HepG2 (cell line): Measurements from ENCODE around the gene HOMEZ. TPM values are rescaled to one million over a fixed set of nuclear protein-coding genes. Genes with fewer than 3 reads are reported as not detected.

Experiments used
- ATAC-seq: fragments of 200-7000 bp; cut with Tn5 transposase; 3 replicates; pipeline ENCODE4 v1.9.1; 2020; ENCODE audit warnings: mild to moderate bottlenecking, moderate library complexity
- BruUV-seq: library from RNA; stranded (reverse); fragments of 400-500 nt; replicated peaks from 2 replicates; lab custom pipeline; 2021; lab: Mats Ljungman, UMichigan
- CTCF ChIA-PET: fragments of 300-600 bp; formaldehyde crosslinking; extraction: SDS; loops from one replicate; lab custom pipeline; 2021; ENCODE audit warnings: low total read pairs, inconsistent platforms, low intra/inter-chr PET ratio; lab: Yijun Ruan, JAX
- POLR2A ChIA-PET: fragments of 350-600 bp; sonication (Branson Sonifier 250); formaldehyde crosslinking; loops from one replicate; lab custom pipeline; 2020; ENCODE audit warnings: antibody characterized with exemption, inconsistent platforms; lab: Yijun Ruan, JAX
- DNase-seq: peaks from one replicate; pipeline ENCODE4 v3.0.0-alpha.2; 2015; ENCODE audit warnings: low spot score
- FAIRE-seq: peaks from 3 replicates; lab custom pipeline; 2011; peaks lifted over from hg19 to GRCh38; lab: Jason Lieb, UNC
- H2AFZ ChIP-seq: one replicate; pipeline ENCODE4 v1.6.1; 2011; ENCODE audit warnings: low read length, inconsistent platforms
- H3K27ac ChIP-seq: fragments of 300-600 bp; 3 replicates; pipeline ENCODE4 v1.8.0; 2011; ENCODE audit warnings: mixed run types, mild to moderate bottlenecking, mixed read lengths, low read length, inconsistent platforms; ENCODE audit not compliant: insufficient read depth; ENCODE audit errors: extremely low read length
- H3K27me3 ChIP-seq, 2 experiments: fragments of 200-600 bp in 1 of 2; 2 replicates in 1 of 2; 3 replicates in 1 of 2; pipeline versions ENCODE4 v1.6.0 to v1.8.0; 2011; ENCODE audit warnings: low read length in 2 of 2, mild to moderate bottlenecking in 2 of 2, moderate library complexity in 2 of 2, inconsistent platforms in 1 of 2; ENCODE audit not compliant: insufficient read depth in 2 of 2, control insufficient read depth in 1 of 2
- H3K36me3 ChIP-seq, 2 experiments: fragments of 200-600 bp in 1 of 2; replicated peaks in 1 of 2; 2 replicates in 1 of 2; 3 replicates in 1 of 2; pipeline versions ENCODE4 v1.5.1 to v1.8.0; 2011; ENCODE audit warnings: low read length in 2 of 2, inconsistent platforms in 1 of 2; ENCODE audit not compliant: insufficient read depth in 2 of 2, control insufficient read depth in 1 of 2
- H3K4me1 ChIP-seq: 2 replicates; pipeline ENCODE4 v1.5.1; 2012; ENCODE audit warnings: low read length, inconsistent platforms; ENCODE audit not compliant: insufficient read depth
- H3K4me2 ChIP-seq: 2 replicates; pipeline ENCODE4 v1.6.0; 2011; ENCODE audit warnings: low read depth, low read length, inconsistent platforms
- H3K4me3 ChIP-seq, 3 experiments: fragments of 200-600 bp in 1 of 3; sonication (generic), shearing (Covaris generic) in 1 of 3; replicated peaks in 1 of 3; 2 replicates each; pipeline ENCODE4 v1.5.1; 2011 to 2016; ENCODE audit warnings: low read length in 3 of 3, inconsistent platforms in 2 of 3, low read depth in 2 of 3, mild to moderate bottlenecking in 2 of 3, control low read depth in 1 of 3, mixed read lengths in 1 of 3; ENCODE audit not compliant: insufficient read depth in 1 of 3
- H3K79me2 ChIP-seq: one replicate; pipeline ENCODE4 v1.6.1; 2011; ENCODE audit warnings: low read length, inconsistent platforms; ENCODE audit not compliant: insufficient read depth
- H3K9ac ChIP-seq: 2 replicates; pipeline ENCODE4 v1.6.0; 2011; ENCODE audit warnings: mild to moderate bottlenecking, low read depth, low read length, inconsistent platforms; ENCODE audit not compliant: insufficient read depth
- H3K9me3 ChIP-seq: 2 replicates; pipeline ENCODE4 v1.5.1; 2012; ENCODE audit warnings: mild to moderate bottlenecking, low read length
- H4K20me1 ChIP-seq: 2 replicates; pipeline ENCODE4 v1.6.0; 2011; ENCODE audit warnings: inconsistent platforms, mild to moderate bottlenecking, low read length, moderate library complexity; ENCODE audit not compliant: insufficient read depth
- ATF7-NPFF ChIP-seq: sonication (generic); formaldehyde crosslinking; IDR thresholded peaks from 2 replicates; pipeline ENCODE4 v1.8.1; 2023; ENCODE audit warnings: mild to moderate bottlenecking, low read depth, missing genetic modification reagents, moderate library complexity
- CHD2 ChIP-seq: IDR thresholded peaks from 2 replicates; pipeline ENCODE4 v1.6.1; 2011; ENCODE audit warnings: low read depth, low read length, improper control_type of control experiment
- DR1 ChIP-seq: sonication (generic); formaldehyde crosslinking; IDR thresholded peaks from 2 replicates; pipeline ENCODE4 v1.8.0; 2021; ENCODE audit warnings: mild to moderate bottlenecking, missing genetic modification reagents, inconsistent platforms
- JARID2 ChIP-seq: sonication (generic); formaldehyde crosslinking; IDR thresholded peaks from 2 replicates; pipeline ENCODE4 v1.8.1; 2023; ENCODE audit warnings: missing genetic modification reagents, inconsistent platforms; ENCODE audit not compliant: insufficient replicate concordance
- MIER2 ChIP-seq: IDR thresholded peaks from 2 replicates; pipeline ENCODE4 v1.6.1; 2016; ENCODE audit warnings: missing biosample characterization, missing genetic modification reagents
- NKX3-1 ChIP-seq: sonication (generic); formaldehyde crosslinking; IDR thresholded peaks from 2 replicates; pipeline ENCODE4 v1.5.0; 2020; ENCODE audit warnings: missing genetic modification reagents
- SP5 ChIP-seq: IDR thresholded peaks from 2 replicates; pipeline ENCODE4 v1.6.1; 2016; ENCODE audit warnings: low read depth, borderline replicate concordance
- TAF1 ChIP-seq: sonication (generic); formaldehyde crosslinking; IDR thresholded peaks from 2 replicates; pipeline ENCODE4 v1.4.0; 2020; ENCODE audit warnings: missing genetic modification reagents
- ZNF143 ChIP-seq: sonication (generic); formaldehyde crosslinking; IDR thresholded peaks from 2 replicates; pipeline ENCODE4 v1.4.0; 2020; ENCODE audit warnings: missing genetic modification reagents
- ZNF607 ChIP-seq: sonication (generic); formaldehyde crosslinking; IDR thresholded peaks from 2 replicates; pipeline ENCODE4 v1.5.1; 2020; ENCODE audit warnings: missing genetic modification reagents, mild to moderate bottlenecking, borderline replicate concordance
- ZNF75D ChIP-seq: sonication (generic); formaldehyde crosslinking; IDR thresholded peaks from 2 replicates; pipeline ENCODE4 v1.8.1; 2023; ENCODE audit warnings: missing genetic modification reagents, mild to moderate bottlenecking, borderline replicate concordance
- WGBS: methylation state at CpG from one replicate; pipeline ENCODE4 v1.1.6; 2017; ENCODE audit warnings: low lambda C conversion rate; 5-methylcytosine and 5-hydroxymethylcytosine counted together
- in situ Hi-C: cut with HindIII; loops from 2 replicates; pipeline ENCODE4 v1.10.0; 2017; ENCODE audit warnings: low pct_unique_long_range_greater_than_20kb; ENCODE audit not compliant: extremely low pct_ligation_motif_present
- intact Hi-C: fragments of 100-400 bp; cut with micrococcal nuclease; formaldehyde crosslinking; loops from one replicate; pipeline ENCODE4 v1.10.0; 2022; ENCODE audit not compliant: unreplicated experiment
- polyA plus RNA-seq, 8 experiments: library from polyadenylated mRNA; depleted of rRNA in 3 of 8; stranded (reverse) in 7 of 8; unstranded in 1 of 8; fragments of >200 nt; fragmentation: Illumina TruSeq in 4 of 8; extraction: Trizol in 4 of 8; gene quantifications; 2 replicates each; pipeline versions ENCODE4 v1.2.1 to v1.2.3, GENCODE V29; 2011 to 2016; ENCODE audit warnings: low read depth in 4 of 8, missing spikeins in 1 of 8, mixed read lengths in 1 of 8; ENCODE audit not compliant: insufficient read depth in 1 of 8
- total RNA-seq, 5 experiments: library from RNA; depleted of rRNA; stranded (reverse); fragments of >200 nt; fragmentation: Illumina TruSeq; extraction: Trizol; gene quantifications; 2 replicates each; pipeline ENCODE4 v1.2.3, GENCODE V29; 2016; ENCODE audit warnings: low read depth in 1 of 5
- TF ChIP-seq, protein P1 (sequence below): sonication (generic); formaldehyde crosslinking; IDR thresholded peaks from 2 replicates; pipeline ENCODE4 v1.4.0; 2020; ENCODE audit warnings: missing genetic modification reagents
- TF ChIP-seq, protein P2 (sequence below): sonication (generic); formaldehyde crosslinking; IDR thresholded peaks from 2 replicates; pipeline ENCODE4 v1.5.0; 2020; ENCODE audit warnings: mild to moderate bottlenecking, missing genetic modification reagents, borderline replicate concordance
- TF ChIP-seq, protein P3 (sequence below): sonication (generic); formaldehyde crosslinking; IDR thresholded peaks from 2 replicates; pipeline ENCODE4 v1.4.0; 2020; ENCODE audit warnings: mild to moderate bottlenecking, low read depth, missing genetic modification reagents
- TF ChIP-seq, protein P4 (sequence below): sonication (generic); formaldehyde crosslinking; IDR thresholded peaks from 2 replicates; pipeline ENCODE4 v1.4.0; 2020; ENCODE audit warnings: missing genetic modification reagents
- TF ChIP-seq, protein P5 (sequence below): sonication (generic); formaldehyde crosslinking; IDR thresholded peaks from 2 replicates; pipeline ENCODE4 v1.4.0; 2020; ENCODE audit warnings: mild to moderate bottlenecking, low read depth, missing genetic modification reagents

The HOMEZ gene
- total and polyA plus RNA-seq, 2 of the 13 experiments (the other 11 are each of a cell fraction or from before 2014, with no cell fraction given): 14.5 to 31.8 TPM

DNA sequence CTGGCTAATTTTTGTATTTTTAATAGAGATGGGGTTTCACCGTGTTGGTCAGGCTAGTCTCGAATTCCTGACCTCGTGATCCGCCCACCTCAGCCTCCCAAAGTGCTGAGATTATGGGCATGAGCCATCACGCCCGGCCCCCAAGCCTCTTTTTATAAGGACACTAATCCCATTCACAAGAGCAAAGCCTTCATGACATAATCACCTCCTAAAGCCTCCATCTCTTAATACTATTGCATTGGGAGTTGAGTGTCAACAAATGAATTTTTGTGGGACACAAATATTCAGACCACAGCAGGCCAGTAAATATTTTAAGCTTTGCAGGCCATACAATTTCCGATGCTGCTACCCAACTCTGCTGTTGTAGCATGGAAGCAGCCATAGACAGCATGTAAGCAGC, 37.3 kb downstream of the HOMEZ start:
- H3K9ac ChIP-seq: no peak overlapping the region
- DNase-seq: no peak
- TF ChIP-seq CHD2 (no peak), ZNF143 (CRISPR knock-in tag) (no peak), NKX3-1 (no peak), DR1 (no peak), SP5 (no peak), MIER2 (no peak), ZNF607 (CRISPR knock-in tag) (no peak), ATF7-NPFF (CRISPR knock-in tag) (no peak), TAF1 (CRISPR knock-in tag) (no peak), ZNF75D (CRISPR knock-in tag) (no peak), JARID2 (CRISPR knock-in tag) (no peak)
- TF ChIP-seq, protein P1, sequence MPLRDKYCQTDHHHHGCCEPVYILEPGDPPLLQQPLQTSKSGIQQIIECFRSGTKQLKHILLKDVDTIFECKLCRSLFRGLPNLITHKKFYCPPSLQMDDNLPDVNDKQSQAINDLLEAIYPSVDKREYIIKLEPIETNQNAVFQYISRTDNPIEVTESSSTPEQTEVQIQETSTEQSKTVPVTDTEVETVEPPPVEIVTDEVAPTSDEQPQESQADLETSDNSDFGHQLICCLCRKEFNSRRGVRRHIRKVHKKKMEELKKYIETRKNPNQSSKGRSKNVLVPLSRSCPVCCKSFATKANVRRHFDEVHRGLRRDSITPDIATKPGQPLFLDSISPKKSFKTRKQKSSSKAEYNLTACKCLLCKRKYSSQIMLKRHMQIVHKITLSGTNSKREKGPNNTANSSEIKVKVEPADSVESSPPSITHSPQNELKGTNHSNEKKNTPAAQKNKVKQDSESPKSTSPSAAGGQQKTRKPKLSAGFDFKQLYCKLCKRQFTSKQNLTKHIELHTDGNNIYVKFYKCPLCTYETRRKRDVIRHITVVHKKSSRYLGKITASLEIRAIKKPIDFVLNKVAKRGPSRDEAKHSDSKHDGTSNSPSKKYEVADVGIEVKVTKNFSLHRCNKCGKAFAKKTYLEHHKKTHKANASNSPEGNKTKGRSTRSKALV (CRISPR knock-in tag): no peak
- TF ChIP-seq, protein P2, sequence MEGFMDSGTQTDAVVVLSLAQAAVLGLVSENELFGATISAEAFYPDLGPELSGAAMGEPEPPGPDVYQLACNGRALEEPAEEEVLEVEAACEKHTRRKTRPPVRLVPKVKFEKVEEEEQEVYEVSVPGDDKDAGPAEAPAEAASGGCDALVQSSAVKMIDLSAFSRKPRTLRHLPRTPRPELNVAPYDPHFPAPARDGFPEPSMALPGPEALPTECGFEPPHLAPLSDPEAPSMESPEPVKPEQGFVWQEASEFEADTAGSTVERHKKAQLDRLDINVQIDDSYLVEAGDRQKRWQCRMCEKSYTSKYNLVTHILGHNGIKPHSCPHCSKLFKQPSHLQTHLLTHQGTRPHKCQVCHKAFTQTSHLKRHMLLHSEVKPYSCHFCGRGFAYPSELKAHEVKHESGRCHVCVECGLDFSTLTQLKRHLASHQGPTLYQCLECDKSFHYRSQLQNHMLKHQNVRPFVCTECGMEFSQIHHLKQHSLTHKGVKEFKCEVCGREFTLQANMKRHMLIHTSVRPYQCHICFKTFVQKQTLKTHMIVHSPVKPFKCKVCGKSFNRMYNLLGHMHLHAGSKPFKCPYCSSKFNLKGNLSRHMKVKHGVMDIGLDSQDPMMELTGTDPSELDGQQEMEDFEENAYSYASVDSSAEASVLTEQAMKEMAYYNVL (CRISPR knock-in tag): no peak
- TF ChIP-seq, protein P3, sequence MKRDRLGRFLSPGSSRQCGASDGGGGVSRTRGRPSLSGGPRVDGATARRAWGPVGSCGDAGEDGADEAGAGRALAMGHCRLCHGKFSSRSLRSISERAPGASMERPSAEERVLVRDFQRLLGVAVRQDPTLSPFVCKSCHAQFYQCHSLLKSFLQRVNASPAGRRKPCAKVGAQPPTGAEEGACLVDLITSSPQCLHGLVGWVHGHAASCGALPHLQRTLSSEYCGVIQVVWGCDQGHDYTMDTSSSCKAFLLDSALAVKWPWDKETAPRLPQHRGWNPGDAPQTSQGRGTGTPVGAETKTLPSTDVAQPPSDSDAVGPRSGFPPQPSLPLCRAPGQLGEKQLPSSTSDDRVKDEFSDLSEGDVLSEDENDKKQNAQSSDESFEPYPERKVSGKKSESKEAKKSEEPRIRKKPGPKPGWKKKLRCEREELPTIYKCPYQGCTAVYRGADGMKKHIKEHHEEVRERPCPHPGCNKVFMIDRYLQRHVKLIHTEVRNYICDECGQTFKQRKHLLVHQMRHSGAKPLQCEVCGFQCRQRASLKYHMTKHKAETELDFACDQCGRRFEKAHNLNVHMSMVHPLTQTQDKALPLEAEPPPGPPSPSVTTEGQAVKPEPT (CRISPR knock-in tag): no peak
- TF ChIP-seq, protein P4, sequence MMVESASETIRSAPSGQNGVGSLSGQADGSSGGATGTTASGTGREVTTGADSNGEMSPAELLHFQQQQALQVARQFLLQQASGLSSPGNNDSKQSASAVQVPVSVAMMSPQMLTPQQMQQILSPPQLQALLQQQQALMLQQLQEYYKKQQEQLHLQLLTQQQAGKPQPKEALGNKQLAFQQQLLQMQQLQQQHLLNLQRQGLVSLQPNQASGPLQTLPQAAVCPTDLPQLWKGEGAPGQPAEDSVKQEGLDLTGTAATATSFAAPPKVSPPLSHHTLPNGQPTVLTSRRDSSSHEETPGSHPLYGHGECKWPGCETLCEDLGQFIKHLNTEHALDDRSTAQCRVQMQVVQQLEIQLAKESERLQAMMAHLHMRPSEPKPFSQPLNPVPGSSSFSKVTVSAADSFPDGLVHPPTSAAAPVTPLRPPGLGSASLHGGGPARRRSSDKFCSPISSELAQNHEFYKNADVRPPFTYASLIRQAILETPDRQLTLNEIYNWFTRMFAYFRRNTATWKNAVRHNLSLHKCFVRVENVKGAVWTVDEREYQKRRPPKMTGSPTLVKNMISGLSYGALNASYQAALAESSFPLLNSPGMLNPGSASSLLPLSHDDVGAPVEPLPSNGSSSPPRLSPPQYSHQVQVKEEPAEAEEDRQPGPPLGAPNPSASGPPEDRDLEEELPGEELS (CRISPR knock-in tag): no peak
- TF ChIP-seq, protein P5, sequence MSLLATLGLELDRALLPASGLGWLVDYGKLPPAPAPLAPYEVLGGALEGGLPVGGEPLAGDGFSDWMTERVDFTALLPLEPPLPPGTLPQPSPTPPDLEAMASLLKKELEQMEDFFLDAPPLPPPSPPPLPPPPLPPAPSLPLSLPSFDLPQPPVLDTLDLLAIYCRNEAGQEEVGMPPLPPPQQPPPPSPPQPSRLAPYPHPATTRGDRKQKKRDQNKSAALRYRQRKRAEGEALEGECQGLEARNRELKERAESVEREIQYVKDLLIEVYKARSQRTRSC: no peak
- no peaks in the 10 kb centered on the region for H3K9me3 ChIP-seq
- H4K20me1 ChIP-seq: no peaks in the 10 kb centered on the region
- ChIA-PET POLR2A (no interaction called here), CTCF (no interaction called here)
- intact Hi-C loops (no loop called here), in situ Hi-C loops (no loop called here)
- peaks cover 20% of the 10 kb centered on the region for H3K4me1 ChIP-seq
- no peak overlapping the region for H2AFZ ChIP-seq
- FAIRE-seq: no peak
- no peak overlapping the region for H3K27ac ChIP-seq
- no peak overlapping the region for H3K4me3 ChIP-seq
- no peaks in the 10 kb centered on the region for H3K36me3 ChIP-seq
- WGBS: 53% methylated on average over 7 of the region's 7 CpGs
- H3K27me3 ChIP-seq: no peaks in the 10 kb centered on the region
- no peaks in the 10 kb centered on the region for H3K79me2 ChIP-seq
- no peak overlapping the region for H3K4me2 ChIP-seq
- no TSS peak for BruUV-seq
- ATAC-seq: no peak
